ENCODE measurements around the gene GADD45A.
A peak's percentile ranks its signal among the peaks of the same experiment; 100 is the strongest.

GADD45A gene

DNA sequence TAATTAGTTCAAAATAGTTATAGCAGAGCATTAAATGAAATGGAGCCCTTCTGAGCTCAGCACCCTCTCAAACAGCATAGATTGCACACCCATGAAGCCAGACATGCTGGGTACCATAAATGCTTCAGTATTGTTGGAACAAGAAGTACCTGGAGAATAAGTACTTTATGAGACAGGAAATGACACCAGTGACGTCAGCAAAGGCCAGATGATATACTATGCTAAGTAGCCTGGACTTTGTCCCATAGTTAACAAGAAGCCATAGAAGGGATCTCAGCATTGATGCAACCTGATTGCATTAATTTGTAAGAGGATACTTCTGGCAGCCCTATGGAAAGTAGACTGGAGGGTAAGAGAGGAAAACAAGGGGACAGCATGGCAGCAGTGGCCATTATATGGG lies 16.3 kb upstream of the GADD45A start:
- DNase-seq (ENCODE audit: low read depth in 2 of 2) = no peak

DNA sequence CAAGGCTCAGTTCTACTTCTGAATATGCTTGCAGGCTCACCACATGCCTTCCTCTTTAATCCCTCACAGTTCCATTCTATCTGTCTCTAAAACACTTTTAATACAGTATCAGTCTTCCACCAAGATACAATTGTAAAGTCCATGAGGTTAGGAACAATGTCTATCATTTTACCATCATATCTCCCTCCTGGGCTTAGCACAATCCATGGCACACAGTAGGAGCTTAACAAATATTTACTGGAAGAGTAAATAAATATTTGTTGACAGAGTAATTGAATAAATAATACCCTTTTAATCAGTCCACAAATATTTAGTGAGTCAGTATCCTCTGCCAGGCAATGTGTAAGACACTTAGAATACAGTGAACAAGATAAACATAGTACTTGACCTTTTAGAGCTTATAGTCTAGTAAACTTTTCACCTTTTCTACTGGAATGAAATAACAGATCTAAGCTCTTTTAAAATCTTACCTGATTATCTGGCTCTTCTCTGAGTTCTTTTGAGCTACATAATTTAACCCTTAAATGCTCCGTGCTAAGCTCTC lies 12.7 kb upstream of the GADD45A start:
- DNase-seq (ENCODE audit: low read depth in 2 of 2) = no peak

DNA sequence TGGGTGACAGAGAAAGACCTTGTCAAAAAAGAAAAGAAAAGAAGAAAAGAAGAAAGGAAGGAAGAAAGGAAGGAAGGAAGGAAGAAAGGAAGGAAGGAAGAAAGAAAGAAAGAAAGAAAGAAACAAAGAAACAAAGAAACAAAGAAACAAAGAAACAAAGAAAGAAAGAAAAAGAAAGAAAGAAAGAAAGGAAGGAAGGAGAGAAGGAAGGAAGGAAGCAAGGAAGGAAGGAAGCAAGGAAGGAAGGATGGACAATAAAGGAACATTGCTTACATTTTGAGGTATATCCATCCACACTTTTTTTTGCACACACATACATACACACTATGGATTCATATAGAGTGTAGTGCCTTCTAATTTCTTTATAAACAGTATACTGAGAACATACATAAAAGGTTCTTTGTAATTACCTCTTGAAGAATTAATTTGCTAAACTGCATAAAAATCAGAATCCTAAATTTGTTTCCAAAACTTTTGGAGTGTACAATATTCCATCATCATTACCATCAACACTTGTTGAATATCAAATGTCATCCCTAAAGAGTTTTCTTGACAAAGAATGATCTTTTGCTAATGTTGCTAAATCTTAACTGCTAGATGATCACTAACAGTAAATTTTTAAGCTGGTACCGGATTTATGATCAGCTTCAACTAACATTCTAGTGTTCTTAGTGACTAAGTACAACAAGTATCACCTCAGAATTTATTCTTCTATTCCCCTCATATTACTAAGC lies 11.4 kb upstream of the GADD45A start:
- no peak for DNase-seq (ENCODE audit: low read depth in 2 of 2)

DNA sequence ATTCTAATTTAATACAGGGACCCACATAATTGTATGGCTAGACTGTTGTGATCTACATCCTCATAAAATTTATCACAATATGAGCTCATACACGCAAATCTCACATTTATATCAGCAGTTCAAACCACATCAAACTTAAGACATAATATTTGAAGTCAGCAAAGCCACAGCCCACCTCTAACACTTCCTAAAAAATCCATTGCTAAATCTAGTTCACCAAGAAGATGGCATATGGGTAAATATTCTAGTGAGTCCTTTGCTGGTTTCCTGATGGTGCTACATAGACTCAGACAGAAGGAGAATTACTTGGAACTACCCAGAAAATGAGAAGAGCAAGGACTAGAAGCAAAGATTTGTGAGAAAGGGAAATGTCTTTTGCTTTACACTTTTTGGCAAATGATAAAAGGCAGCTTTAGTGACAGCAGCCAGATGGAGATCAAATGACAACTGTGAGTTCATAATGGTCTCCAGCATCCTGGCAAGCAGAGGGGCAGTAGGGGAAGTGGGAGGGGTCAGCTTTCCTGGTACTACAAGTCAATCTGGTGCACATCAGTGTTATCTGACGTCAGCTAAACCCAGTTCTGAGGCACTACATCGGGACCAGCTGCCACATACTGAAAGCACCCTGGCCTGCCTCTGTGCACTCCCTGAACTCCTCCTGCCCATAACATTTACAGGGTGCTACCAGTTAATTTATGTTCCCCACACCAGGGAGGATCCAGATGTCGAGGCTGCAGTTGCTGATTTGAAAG lies 10.6 kb upstream of the GADD45A start:
- DNase-seq (ENCODE audit: low read depth in 2 of 2) = peak in 1 of 2 donors; percentile 16

DNA sequence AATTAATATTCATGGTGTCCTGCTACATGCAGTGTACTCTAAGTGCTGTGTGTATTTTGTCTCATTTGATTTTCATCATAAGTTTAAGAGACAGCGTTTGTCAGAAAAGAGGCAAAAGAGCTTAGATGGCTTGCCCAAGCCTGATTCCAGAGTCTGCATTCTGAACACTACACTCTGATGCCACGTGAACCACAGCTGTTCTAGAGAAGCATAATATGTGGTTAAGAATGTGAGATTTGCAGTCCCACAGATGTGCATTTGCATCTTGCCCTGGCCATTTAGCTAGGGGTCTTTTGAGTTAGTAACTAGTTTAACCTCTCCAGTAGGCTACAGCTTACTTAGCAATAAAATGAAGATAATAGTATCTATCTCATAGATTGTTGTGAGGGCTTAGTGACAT lies 9.2 kb upstream of the GADD45A start:
- no peak for DNase-seq (ENCODE audit: low read depth in 2 of 2)

DNA sequence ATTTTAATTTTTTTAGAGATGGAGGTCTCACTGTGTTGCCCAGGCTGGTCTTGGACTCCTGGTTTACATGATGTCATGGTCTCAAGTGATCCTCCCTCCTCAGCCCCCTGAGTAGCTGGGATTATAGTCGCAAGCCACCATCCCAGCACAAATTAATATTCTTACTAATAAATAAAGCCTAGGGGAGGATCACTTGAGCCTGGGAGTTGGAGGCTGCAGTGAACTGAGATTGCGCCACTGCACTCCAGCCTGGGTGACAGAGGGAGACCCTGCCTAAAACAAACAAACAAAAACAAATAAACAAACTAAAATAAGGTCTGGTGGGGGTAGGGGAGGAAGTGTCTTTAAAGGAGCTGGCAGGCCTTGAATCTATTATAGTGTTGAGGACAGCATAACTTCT lies 8.7 kb upstream of the GADD45A start:
- DNase-seq (ENCODE audit: low read depth in 2 of 2) = no peak

DNA sequence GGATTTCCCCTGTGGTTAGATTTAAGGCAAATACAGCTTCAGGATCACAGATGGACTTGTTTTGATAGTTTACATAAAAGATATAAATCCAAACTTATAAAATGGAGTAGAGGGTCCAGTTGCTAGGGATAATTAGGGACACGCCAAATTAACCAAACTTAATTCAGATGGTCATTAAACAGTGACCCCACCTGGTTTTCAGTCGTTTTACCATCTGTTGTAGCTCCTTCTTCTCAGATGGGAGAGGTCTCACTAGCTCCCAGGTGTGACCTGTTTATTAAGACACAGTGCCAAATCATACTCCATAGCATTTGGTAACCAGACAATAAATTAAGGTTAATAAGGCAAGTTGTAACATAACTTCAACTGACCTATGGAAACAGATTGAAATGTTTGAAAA lies 8.1 kb upstream of the GADD45A start:
- DNase-seq (ENCODE audit: low read depth in 2 of 2) = no peak

DNA sequence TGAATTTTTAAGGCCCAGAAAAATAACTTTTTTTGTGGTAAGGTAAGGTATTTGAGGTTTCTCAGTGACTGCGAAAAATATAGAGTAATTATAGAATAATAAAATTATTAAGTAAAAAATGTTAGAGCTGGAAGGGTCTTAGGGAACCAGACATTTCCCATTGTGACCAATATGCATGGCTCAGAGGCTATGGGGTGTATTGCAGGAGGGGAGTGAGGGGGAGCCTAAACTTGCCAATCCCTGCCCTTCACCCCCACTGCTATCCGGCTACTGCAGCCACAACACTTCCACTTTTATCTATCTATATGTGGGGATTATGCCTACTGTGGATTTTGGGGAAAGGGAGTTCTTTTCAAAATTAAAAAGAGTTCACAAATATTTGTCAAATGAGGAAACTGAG lies 7.6 kb upstream of the GADD45A start:
- no peak for DNase-seq (ENCODE audit: low read depth in 2 of 2)

DNA sequence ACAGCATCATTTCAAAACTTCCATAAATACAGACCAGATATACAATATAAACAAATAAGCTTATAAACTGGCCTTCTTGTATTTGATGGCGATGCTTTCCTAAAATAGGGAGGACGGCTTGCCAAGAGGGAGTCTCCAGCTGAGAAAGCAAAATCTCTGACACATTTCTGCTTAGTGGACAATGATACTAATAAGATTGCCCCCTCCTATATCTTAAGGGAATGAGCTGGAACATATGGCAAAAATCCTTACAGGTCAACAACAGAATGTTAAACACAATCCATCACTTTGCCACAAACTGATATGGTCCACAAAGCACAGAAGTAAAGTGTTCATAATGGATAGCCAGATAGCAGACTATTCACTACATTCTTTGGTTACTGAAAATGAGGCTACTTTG lies 7.1 kb upstream of the GADD45A start:
- DNase-seq (ENCODE audit: low read depth in 2 of 2) = no peak

DNA sequence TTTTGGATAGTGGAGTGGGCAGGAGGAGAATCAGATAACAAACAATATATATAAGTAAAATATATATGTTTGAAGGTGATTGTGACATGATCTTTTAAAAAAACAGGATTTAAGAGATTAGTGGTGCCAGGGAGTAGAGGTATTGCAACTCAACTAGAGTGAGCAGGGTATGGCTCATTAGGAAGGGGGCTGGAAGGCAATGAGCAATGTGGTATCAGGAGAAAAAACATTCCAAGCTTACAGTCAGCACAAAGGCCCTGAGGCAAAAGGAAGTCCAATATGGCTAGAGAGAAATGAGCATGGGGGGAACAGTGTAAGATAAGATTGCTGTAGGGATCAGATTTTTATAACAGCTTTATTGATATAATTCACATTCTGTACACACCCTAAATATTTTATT lies 5.3 kb upstream of the GADD45A start:
- DNase-seq (ENCODE audit: low read depth in 2 of 2) = no peak

DNA sequence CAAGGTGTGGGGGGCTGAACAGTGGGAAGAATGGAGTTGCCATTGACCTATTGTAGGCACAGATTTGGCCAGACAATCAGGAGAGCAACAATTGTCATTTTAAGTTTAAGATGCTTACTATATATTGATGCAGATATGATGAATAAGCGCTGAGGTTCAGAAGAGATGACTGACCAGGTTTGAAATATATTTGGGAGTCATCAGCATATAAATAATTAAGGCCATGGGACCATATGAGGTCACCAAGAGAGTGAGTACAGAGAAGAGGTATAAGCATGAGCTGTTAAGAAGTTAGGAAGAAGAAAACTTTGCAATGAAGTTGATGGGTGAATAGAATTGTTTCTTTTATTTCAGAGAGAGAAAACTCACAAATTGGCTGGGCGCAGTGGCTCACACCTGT lies 4.5 kb upstream of the GADD45A start:
- no peak for DNase-seq (ENCODE audit: low read depth in 2 of 2)

DNA sequence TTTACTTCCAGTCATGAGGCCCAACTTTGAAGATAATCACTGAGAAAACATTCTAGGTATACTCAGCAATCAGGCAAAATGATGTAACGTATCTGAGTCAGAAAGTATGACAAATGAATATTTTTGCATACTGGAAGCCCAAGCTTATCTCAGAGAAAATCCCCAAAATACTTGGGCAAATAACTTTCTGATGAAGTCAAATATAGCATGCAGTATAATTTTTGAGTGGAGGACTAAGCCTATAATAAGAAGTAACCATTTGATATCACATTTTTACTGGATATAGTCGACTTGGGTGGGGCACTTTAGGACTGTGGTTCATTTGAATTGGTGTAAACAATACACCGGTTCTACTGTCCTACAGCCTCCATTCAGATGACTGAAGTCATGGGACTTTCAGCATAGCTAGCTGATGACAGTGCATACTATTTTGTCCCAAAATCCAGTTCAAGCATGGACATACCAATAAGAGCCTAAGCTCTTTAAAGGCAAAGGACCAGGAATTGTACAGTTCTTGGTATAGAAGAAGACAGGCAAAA lies 2.3 kb upstream of the GADD45A start:
- DNase-seq (ENCODE audit: low read depth in 2 of 2) = no peak

DNA sequence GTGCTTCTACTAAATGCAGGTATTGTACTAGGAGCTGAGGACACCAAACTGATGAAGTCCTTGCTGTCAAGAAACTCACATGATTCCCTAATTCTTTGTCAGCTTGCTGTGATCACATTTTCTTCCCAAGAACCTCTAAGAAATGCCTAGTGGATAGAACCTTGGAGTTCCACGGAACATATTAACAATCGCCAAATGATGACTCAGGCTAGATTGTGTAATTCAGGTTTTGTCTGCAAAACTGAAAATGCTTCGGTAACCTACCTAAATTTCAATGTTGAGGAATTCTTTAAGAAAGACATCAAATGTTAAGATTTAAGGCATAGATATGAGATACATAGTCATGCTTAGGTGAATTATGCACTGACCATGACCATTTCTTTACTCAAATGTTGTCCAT lies 1.7 kb upstream of the GADD45A start:
- DNase-seq (ENCODE audit: low read depth in 2 of 2) = no peak

DNA sequence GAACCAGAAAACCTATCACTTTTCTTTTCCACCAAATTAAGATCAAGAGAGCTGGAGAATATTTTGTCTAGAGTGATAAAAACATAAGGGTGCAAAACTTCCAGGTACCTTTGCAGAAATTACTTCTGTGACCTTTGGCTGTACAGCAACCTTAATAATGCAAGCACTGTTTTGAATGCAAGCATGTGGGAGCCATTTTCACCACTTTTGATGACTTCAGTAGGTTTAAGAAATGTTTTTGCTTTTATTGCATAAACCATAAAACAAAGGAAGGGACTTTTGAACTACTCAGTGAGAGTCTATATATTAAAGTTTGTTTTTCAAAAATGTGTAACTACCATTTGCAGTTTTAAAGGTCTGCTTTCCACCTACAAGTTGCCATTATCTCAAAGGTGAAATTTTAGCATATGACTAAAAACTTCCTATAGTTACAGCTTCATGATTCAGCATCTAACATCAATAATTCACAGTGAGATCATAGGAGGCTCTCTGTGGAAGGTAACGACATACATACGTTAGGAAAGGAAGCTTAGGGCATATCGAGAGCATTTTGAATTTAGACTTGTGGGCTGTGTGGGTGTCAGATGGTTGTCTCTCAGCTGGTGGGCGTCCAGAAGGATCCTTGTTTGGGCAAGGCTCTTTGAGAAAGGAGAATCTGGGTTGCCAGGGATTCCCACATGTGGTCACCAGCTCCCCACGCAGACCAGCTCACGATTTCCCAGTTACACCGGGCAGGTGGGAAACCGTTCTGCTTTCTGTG lies 1.1 kb upstream of the GADD45A start:
- DNase-seq (ENCODE audit: low read depth in 2 of 2) = peak; percentile 33 to 35

DNA sequence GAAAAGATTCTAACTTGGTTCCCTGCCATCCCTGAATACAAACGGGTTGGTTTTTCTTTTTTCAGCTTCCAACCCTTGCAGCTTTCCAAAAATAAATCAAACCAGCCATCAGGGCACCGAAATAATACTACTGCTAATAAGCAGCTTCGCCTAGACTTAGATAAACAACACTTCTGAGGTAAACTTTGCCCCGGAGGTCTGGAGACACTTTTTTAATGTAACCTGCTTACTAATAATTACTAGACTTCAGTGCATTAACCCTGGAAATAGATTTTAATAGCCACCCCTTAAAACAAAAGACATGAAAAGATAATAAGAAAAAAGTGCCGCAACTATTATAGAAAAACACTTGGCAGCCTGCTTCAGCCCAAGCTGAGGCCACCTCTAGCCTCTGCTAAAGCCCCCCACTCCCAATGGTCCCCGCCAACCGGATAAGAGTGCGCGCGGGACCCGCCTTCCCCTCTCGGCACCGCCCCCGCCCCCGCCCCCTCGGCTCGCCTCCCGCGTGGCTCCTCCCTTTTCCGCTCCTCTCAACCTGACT lies 405 bp upstream of the GADD45A start:
- no peak for DNase-seq (ENCODE audit: low read depth in 2 of 2)

DNA sequence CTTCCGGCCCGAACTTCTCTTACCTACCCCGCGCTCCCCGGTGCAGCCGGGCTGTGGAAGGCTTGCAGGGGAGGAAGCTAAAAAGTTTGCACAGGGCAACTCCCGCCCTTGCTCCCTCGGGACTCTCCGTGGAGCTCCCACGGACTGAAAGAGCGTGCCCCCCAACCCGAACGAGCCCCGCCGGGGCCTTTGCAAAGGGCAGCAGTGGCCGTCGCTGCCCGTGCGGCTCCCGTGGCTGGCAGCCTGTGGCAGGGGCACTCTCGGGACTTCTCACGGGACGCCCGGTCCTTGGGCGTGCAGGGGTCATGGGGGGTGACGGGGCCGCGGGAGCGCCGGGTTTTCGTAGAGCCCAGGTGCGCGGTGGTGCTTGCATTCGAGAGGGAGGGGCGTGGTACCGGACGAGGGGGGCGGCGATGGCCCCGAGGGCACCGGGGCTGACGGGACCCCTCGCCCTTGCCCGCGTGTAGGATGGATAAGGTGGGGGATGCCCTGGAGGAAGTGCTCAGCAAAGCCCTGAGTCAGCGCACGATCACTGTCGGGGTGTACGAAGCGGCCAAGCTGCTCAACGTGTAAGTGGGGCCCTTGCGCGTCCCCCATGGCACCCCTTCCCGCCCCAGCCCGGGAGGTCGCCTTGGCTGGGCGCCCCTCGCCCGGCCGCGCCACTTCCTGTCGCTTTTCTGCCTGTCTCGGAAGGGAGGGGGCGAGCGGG lies 711 bp downstream of the GADD45A start:
- DNase-seq (ENCODE audit: low read depth in 2 of 2) = peak; percentile 41 to 45

DNA sequence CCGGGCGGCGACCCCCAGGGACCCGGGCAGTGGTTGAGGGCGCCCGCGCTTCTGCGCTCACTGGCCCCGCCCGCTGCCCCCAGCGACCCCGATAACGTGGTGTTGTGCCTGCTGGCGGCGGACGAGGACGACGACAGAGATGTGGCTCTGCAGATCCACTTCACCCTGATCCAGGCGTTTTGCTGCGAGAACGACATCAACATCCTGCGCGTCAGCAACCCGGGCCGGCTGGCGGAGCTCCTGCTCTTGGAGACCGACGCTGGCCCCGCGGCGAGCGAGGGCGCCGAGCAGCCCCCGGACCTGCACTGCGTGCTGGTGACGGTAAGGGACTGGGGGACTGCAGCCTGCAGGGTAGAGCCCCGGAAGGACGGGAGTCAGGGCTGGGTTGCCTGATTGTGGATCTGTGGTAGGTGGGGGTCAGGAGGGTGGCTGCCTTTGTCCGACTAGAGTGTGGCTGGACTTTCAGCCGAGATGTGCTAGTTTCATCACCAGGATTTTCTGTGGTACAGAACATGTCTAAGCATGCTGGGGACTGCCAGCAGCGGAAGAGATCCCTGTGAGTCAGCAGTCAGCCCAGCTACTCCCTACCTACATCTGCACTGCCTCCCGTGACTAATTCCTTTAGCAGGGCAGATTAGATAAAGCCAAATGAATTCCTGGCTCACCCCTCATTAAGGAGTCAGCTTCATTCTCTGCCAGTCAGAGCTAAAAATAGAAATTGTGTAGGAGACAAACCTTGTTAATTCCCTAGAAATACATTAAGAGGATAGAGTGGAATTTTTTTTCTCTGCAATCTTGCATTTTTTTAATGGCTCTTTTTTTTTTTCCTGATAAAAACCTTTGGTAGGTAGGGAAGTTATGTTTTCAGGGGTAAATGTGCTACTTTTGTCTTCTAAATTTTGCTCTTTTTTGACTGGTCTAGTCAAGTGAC lies 1.5 kb downstream of the GADD45A start:
- peak; percentile 33 to 47 for DNase-seq (ENCODE audit: low read depth in 2 of 2)

DNA sequence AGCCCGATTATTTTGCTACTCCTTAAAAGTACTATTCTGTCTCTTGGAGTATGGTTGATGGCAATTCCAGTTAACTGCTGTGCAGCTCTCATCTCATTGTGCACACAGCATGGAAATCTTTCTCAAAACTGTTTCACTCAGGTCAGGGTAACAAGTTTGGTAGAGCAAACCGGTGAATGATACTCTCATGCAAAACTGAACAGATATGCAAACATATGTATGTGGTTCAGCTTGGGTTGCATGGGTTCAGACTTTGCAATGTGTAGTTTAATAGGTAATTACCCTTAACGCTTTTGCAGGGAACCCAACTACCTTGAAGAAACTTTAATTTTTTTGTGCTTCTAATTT lies 2.2 kb downstream of the GADD45A start:
- DNase-seq (ENCODE audit: low read depth in 2 of 2) = no peak

DNA sequence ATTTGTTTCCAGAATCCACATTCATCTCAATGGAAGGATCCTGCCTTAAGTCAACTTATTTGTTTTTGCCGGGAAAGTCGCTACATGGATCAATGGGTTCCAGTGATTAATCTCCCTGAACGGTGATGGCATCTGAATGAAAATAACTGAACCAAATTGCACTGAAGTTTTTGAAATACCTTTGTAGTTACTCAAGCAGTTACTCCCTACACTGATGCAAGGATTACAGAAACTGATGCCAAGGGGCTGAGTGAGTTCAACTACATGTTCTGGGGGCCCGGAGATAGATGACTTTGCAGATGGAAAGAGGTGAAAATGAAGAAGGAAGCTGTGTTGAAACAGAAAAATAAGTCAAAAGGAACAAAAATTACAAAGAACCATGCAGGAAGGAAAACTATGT lies 2.6 kb downstream of the GADD45A start:
- DNase-seq (ENCODE audit: low read depth in 2 of 2) = no peak

DNA sequence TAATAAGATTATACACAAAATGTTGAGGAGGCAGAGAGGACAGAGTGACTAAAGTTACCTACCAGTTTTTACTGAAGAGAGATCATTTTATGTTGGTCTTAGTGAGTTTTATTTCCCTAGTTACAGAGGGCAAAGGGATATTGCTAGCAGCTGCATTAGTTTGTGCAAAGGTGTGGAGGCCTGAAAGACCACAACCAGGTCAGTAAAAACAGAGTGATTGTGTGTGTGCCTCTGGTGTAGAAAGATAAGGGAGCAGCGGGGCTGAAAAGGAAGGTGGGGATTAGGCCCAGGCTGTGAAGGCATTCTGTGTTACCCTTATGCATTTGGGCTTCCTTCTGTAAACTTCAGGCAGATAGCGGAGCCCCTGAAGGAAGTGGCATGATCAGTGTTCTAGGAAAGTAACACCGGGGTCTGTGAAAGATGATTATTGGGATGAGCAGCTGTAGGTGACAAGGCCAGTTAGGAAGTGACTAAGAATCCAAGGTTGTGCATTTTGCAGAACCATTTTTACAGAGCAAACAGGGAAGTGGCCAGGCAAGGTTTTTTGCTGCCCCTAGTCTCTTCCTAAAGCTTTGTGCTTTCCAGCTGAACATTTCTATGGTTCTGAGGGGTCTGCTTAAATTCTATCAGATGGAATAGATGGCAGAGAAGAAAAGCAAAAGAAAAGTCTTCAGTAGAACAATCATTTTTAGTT lies 3.7 kb downstream of the GADD45A start:
- DNase-seq (ENCODE audit: low read depth in 2 of 2) = no peak
